Muscle layer of colon (tissue), 2 donors: Measurements from ENCODE around the gene NEDD4.

Experiments used
- H3K27ac ChIP-seq: one replicate; pipeline ENCODE4 v1.7.0; 2013; ENCODE audit warnings: low read depth, mild to moderate bottlenecking, low read length, moderate library complexity
- H3K27me3 ChIP-seq, 2 donors: one replicate each; pipeline ENCODE4 v1.7.0; 2013; ENCODE audit warnings: low read length in 2 of 2, mild to moderate bottlenecking in 2 of 2; ENCODE audit not compliant: insufficient read depth in 2 of 2, control insufficient read depth in 1 of 2
- H3K36me3 ChIP-seq: one replicate; pipeline ENCODE4 v1.7.0; 2013; ENCODE audit warnings: mild to moderate bottlenecking, low read length; ENCODE audit not compliant: insufficient read depth
- H3K4me1 ChIP-seq: one replicate; pipeline ENCODE4 v1.7.0; 2013; ENCODE audit warnings: mild to moderate bottlenecking, low read length; ENCODE audit not compliant: insufficient read depth
- H3K4me3 ChIP-seq, 2 donors: one replicate each; pipeline ENCODE4 v1.7.0; 2013; ENCODE audit warnings: low read length in 2 of 2, low read depth in 1 of 2, mild to moderate bottlenecking in 1 of 2, moderate library complexity in 1 of 2
- H3K9ac ChIP-seq: one replicate; pipeline ENCODE4 v1.7.0; 2013; ENCODE audit warnings: low read length
- H3K9me3 ChIP-seq: one replicate; pipeline ENCODE4 v1.7.0; 2013; ENCODE audit warnings: mild to moderate bottlenecking, low read length
- donor health status: abdominal sarcoma.
- donor health status: Adenocarcinoma of cecum.

NEDD4 gene

GRCh38 chr15:55993111-55993803 is at the start of gene NEDD4:
NEDD4 (minus strand) TSS chr15:55993612; CDS start chr15:55993555, 57 bp downstream.
- H3K9ac ChIP-seq = peak within 1 kb of the TSS; percentile 85
- peak within 1 kb of the TSS; percentile 67 to 73 for H3K4me3 ChIP-seq
- H3K4me1 ChIP-seq = peaks cover 17% of the 10 kb centered on the region
- H3K9me3 ChIP-seq = no peaks in the 10 kb centered on the region
- no peaks in the 10 kb centered on the region for H3K27me3 ChIP-seq
- peak within 1 kb of the TSS; percentile 83 for H3K27ac ChIP-seq
- H3K36me3 ChIP-seq = no peaks in the 10 kb centered on the region

GRCh38 chr15:56042498-56042897 is 49.1 kb upstream of the NEDD4 start:
- Histone ChIP-seq H3K27ac (no peak overlapping the region), H3K4me1 (no peaks in the 10 kb centered on the region), H3K4me3 (no peak overlapping the region)

GRCh38 chr15:56042031-56042430 is 48.6 kb upstream of the NEDD4 start:
- no peak overlapping the region for H3K4me3 ChIP-seq
- no peak overlapping the region for H3K27ac ChIP-seq
- H3K9ac ChIP-seq = no peak overlapping the region
- H3K4me1 ChIP-seq = no peaks in the 10 kb centered on the region
- H3K36me3 ChIP-seq = no peaks in the 10 kb centered on the region
- H3K9me3 ChIP-seq = no peaks in the 10 kb centered on the region
- no peaks in the 10 kb centered on the region for H3K27me3 ChIP-seq

More at GRCh38 chr15:56042498-56042897, 49.1 kb upstream of the NEDD4 start:
- Histone ChIP-seq H3K27me3 (no peaks in the 10 kb centered on the region), H3K9me3 (no peaks in the 10 kb centered on the region), H3K36me3 (no peaks in the 10 kb centered on the region), H3K9ac (no peak overlapping the region)

GRCh38 chr15:56040081-56041035 is 46.9 kb upstream of the NEDD4 start:
- Histone ChIP-seq H3K4me1 (no peaks in the 10 kb centered on the region), H3K36me3 (no peaks in the 10 kb centered on the region), H3K27me3 (no peaks in the 10 kb centered on the region), H3K9me3 (no peaks in the 10 kb centered on the region), H3K9ac (no peak overlapping the region), H3K27ac (no peak overlapping the region), H3K4me3 (no peak overlapping the region)

GRCh38 chr15:56038707-56039106 is 45.3 kb upstream of the NEDD4 start:
- H3K27ac ChIP-seq = no peak overlapping the region
- no peaks in the 10 kb centered on the region for H3K36me3 ChIP-seq

GRCh38 chr15:56038015-56038414 is 44.6 kb upstream of the NEDD4 start:
- Histone ChIP-seq H3K4me3 (no peak overlapping the region), H3K27ac (no peak overlapping the region), H3K27me3 (no peaks in the 10 kb centered on the region), H3K9ac (no peak overlapping the region), H3K36me3 (no peaks in the 10 kb centered on the region), H3K4me1 (no peaks in the 10 kb centered on the region), H3K9me3 (no peaks in the 10 kb centered on the region)

More at GRCh38 chr15:56038707-56039106, 45.3 kb upstream of the NEDD4 start:
- no peaks in the 10 kb centered on the region for H3K27me3 ChIP-seq
- H3K9ac ChIP-seq = no peak overlapping the region
- H3K9me3 ChIP-seq = no peaks in the 10 kb centered on the region
- H3K4me1 ChIP-seq = no peaks in the 10 kb centered on the region
- H3K4me3 ChIP-seq = no peak overlapping the region

GRCh38 chr15:56036546-56037067 is 43.2 kb upstream of the NEDD4 start:
- no peaks in the 10 kb centered on the region for H3K36me3 ChIP-seq
- H3K27me3 ChIP-seq = no peaks in the 10 kb centered on the region
- H3K9ac ChIP-seq = no peak overlapping the region
- H3K9me3 ChIP-seq = no peaks in the 10 kb centered on the region
- H3K4me3 ChIP-seq = no peak overlapping the region
- no peak overlapping the region for H3K27ac ChIP-seq
- no peaks in the 10 kb centered on the region for H3K4me1 ChIP-seq

GRCh38 chr15:56035166-56035565 is 41.8 kb upstream of the NEDD4 start:
- H3K27me3 ChIP-seq = no peaks in the 10 kb centered on the region
- H3K27ac ChIP-seq = no peak overlapping the region
- H3K36me3 ChIP-seq = no peaks in the 10 kb centered on the region
- no peak overlapping the region for H3K9ac ChIP-seq
- H3K4me3 ChIP-seq = no peak overlapping the region
- no peaks in the 10 kb centered on the region for H3K4me1 ChIP-seq
- no peaks in the 10 kb centered on the region for H3K9me3 ChIP-seq

- Histone ChIP-seq H3K36me3 (no peaks in the 10 kb centered on the region), H3K9me3 (no peaks in the 10 kb centered on the region), H3K4me1 (no peaks in the 10 kb centered on the region), H3K4me3 (no peak overlapping the region), H3K27me3 (no peaks in the 10 kb centered on the region), H3K27ac (no peak overlapping the region), H3K9ac (no peak overlapping the region)
Observed at GRCh38 chr15:56034514-56034913, 41.1 kb upstream of the NEDD4 start.

GRCh38 chr15:56032373-56032772 is 39.0 kb upstream of the NEDD4 start:
- no peaks in the 10 kb centered on the region for H3K36me3 ChIP-seq
- no peaks in the 10 kb centered on the region for H3K27me3 ChIP-seq
- H3K27ac ChIP-seq = no peak overlapping the region
- H3K9me3 ChIP-seq = no peaks in the 10 kb centered on the region
- H3K4me3 ChIP-seq = no peak overlapping the region
- H3K9ac ChIP-seq = no peak overlapping the region
- H3K4me1 ChIP-seq = no peaks in the 10 kb centered on the region

GRCh38 chr15:56031836-56032235 is 38.4 kb upstream of the NEDD4 start:
- Histone ChIP-seq H3K27me3 (no peaks in the 10 kb centered on the region), H3K9ac (no peak overlapping the region), H3K9me3 (no peaks in the 10 kb centered on the region), H3K4me3 (no peak overlapping the region), H3K4me1 (no peaks in the 10 kb centered on the region), H3K36me3 (no peaks in the 10 kb centered on the region), H3K27ac (no peak overlapping the region)
